Stomach (tissue), 9 donors: ENCODE results near the gene SEL1L2. TPM values are rescaled to one million over a fixed set of nuclear protein-coding genes. Genes with fewer than 3 reads are reported as not detected.
"Not testable (repeated sequence)": the region's sequence is repeated elsewhere in the genome, so short reads cannot be mapped to it uniquely, and the experiment has no call there.

Experiments
- DNase-seq, 2 donors: peaks; one replicate each; pipeline versions ENCODE4 v3.0.0 to v3.0.0-alpha.2; 2013 to 2019
- H3K27ac ChIP-seq, 5 donors: fragments of 200-600 bp in 4 of 5; sonication (generic) in 4 of 5; one replicate each; pipeline ENCODE4 v1.5.1; 2013 to 2019; ENCODE audit warnings: mild to moderate bottlenecking in 1 of 5, moderate library complexity in 1 of 5
- H3K27me3 ChIP-seq, 3 donors: fragments of 200-600 bp; sonication (generic); one replicate each; pipeline ENCODE4 v1.5.1; 2017 to 2019; ENCODE audit warnings: mixed run types in 1 of 3
- H3K36me3 ChIP-seq, 4 donors: fragments of 200-600 bp; sonication (generic); 1 replicate in 3 of 4; 2 replicates in 1 of 4; pipeline ENCODE4 v1.5.1; 2016 to 2019
- H3K4me1 ChIP-seq, 4 donors: fragments of 200-600 bp; sonication (generic); one replicate each; pipeline ENCODE4 v1.5.1; 2016 to 2019
- H3K4me3 ChIP-seq, 4 donors: fragments of 200-600 bp; sonication (generic) in 3 of 4; one replicate each; pipeline ENCODE4 v1.5.1; 2016 to 2019; ENCODE audit warnings: mild to moderate bottlenecking in 1 of 4
- H3K9me3 ChIP-seq, 4 donors: fragments of 200-600 bp; sonication (generic); one replicate each; pipeline ENCODE4 v1.5.1; 2016 to 2019
- EP300 ChIP-seq: sonication (generic); formaldehyde crosslinking; IDR thresholded peaks from one replicate; pipeline ENCODE4 v1.6.1; 2017; ENCODE audit warnings: antibody characterized with exemption
- POLR2A ChIP-seq, 4 donors: fragments of 450-650 bp; IDR thresholded peaks; one replicate each; pipeline ENCODE4 v1.6.1; 2016; ENCODE audit warnings: antibody characterized with exemption in 4 of 4, control low read depth in 2 of 4, mild to moderate bottlenecking in 1 of 4, moderate library complexity in 1 of 4
- POLR2AphosphoS5 ChIP-seq, 3 donors: sonication (generic); formaldehyde crosslinking; IDR thresholded peaks; one replicate each; pipeline ENCODE4 v1.6.1; 2016; ENCODE audit warnings: antibody characterized with exemption in 3 of 3
- WGBS, 5 donors: extraction: QIAGEN DNeasy Blood & Tissue Kit in 3 of 5; methylation state at CpG; one replicate each; pipeline versions ENCODE4 v1.1.5 to v1.1.7; 2013 to 2018; 5-methylcytosine and 5-hydroxymethylcytosine counted together
- intact Hi-C: fragments of 100-400 bp; cut with DNase I; formaldehyde crosslinking; loops from one replicate; pipeline ENCODE4 v1.15.1; 2023; ENCODE audit warnings: low total_unique reads
- polyA plus RNA-seq, 3 donors: library from polyadenylated mRNA; stranded (reverse); fragments of 200-250 nt; gene quantifications; one replicate each; pipeline ENCODE4 v1.2.3, GENCODE V29; 2013
- total RNA-seq, 5 donors: library from RNA; depleted of rRNA; stranded (reverse); fragments of >200 nt; gene quantifications; one replicate each; pipeline versions ENCODE4 v1.1.0 to v1.2.3, GENCODE V29; 2014 to 2016
- TF ChIP-seq, protein P1 (sequence below), 7 experiments: fragments of 450-650 bp in 4 of 7; fragments of 200-600 bp in 3 of 7; sonication (generic) in 3 of 7; IDR thresholded peaks; one replicate each; pipeline ENCODE4 v1.5.1; 2016 to 2019; ENCODE audit warnings: antibody characterized with exemption in 7 of 7, control low read depth in 2 of 7, mild to moderate bottlenecking in 1 of 7
- donor health status: healthy with polysubstance abuse.
- donor health status: Bipolar disorder and iron deficiency.
- donor health status: healthy.

The SEL1L2 gene
- total and polyA plus RNA-seq, 8 donors, result 2.2 TPM; not detected in 7

GRCh38 chr20:13996265-13996664, 5.9 kb upstream of the SEL1L2 start:
- H3K4me1 ChIP-seq, result peaks cover 3 to 36% (median 22%) of the 10 kb centered on the region in 4 donors
- WGBS, 5 donors, result 4 to 10% (median 5%) methylated on average over 13 of the region's 13 CpGs
- no peaks in the 10 kb centered on the region for H3K36me3 ChIP-seq
- intact Hi-C loops, result no loop called here
- peak overlapping the region; percentile 74 to 90 (median 81) for H3K4me3 ChIP-seq
- H3K27me3 ChIP-seq, result peaks cover 0 to 15% (median 0%) of the 10 kb centered on the region in 3 donors
- TF ChIP-seq, protein P1, sequence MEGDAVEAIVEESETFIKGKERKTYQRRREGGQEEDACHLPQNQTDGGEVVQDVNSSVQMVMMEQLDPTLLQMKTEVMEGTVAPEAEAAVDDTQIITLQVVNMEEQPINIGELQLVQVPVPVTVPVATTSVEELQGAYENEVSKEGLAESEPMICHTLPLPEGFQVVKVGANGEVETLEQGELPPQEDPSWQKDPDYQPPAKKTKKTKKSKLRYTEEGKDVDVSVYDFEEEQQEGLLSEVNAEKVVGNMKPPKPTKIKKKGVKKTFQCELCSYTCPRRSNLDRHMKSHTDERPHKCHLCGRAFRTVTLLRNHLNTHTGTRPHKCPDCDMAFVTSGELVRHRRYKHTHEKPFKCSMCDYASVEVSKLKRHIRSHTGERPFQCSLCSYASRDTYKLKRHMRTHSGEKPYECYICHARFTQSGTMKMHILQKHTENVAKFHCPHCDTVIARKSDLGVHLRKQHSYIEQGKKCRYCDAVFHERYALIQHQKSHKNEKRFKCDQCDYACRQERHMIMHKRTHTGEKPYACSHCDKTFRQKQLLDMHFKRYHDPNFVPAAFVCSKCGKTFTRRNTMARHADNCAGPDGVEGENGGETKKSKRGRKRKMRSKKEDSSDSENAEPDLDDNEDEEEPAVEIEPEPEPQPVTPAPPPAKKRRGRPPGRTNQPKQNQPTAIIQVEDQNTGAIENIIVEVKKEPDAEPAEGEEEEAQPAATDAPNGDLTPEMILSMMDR (IDR thresholded peaks at IDR 0.05), result no peak
- no peak for TF ChIP-seq POLR2AphosphoS5 (IDR thresholded peaks at IDR 0.05)
- no peak for TF ChIP-seq EP300
- no peak for TF ChIP-seq POLR2A (IDR thresholded peaks at IDR 0.05)
- H3K9me3 ChIP-seq, result peaks cover 5 to 28% (median 11%) of the 10 kb centered on the region in 4 donors
- DNase-seq, result no peak
- peak overlapping the region; percentile 76 to 91 (median 84) for H3K27ac ChIP-seq

- H3K27me3 ChIP-seq, result peaks cover 0 to 15% (median 0%) of the 10 kb centered on the region in 3 donors
- no peaks in the 10 kb centered on the region for H3K36me3 ChIP-seq
- peak; percentile 70 to 90 for DNase-seq
- peaks cover 3 to 36% (median 22%) of the 10 kb centered on the region in 4 donors for H3K4me1 ChIP-seq
- WGBS, 5 donors, result 0 to 2% (median 1%) methylated on average over 22 to 52 of the region's 52 CpGs
- intact Hi-C loops, result no loop called here
- peak overlapping the region; percentile 76 to 91 (median 84) for H3K27ac ChIP-seq
- TF ChIP-seq POLR2AphosphoS5 (IDR thresholded peaks at IDR 0.05) (peak in 1 of 3 donors; percentile 9), EP300 (no peak)
- peak overlapping the region; percentile 74 to 90 (median 81) for H3K4me3 ChIP-seq
- H3K9me3 ChIP-seq, result peaks cover 5 to 28% (median 11%) of the 10 kb centered on the region in 4 donors
Measured at GRCh38 chr20:13995841-13996240, 5.4 kb upstream of the SEL1L2 start.

DNA sequence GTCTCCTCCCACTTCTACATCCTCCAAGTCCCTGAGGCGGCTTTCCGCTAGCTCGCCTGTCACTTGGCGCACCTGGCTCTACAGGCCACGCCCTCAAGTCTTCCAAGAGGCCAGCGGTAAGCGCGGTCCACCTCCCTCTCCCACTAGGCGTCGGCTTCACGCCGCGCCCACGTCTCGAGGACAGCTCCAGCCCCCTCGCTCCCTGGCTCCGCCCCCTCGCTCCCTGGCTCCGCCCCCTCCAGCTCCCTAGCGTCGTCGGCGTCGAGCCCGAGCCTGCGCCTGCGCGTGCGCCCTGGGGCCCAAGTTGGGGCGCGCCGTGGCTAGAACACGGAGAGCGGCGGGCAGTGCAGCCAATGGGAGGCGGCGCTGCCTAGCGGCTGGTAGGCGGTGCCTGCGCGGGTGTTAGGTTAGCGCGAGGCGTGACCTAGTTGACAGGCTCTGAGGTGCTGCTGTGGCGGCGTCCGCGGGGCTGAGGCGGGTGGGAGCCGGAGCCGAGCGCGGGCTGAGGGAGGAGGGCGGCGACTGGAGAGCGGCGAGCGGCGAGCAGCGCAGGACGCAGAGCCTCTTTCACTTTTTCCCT, 4.8 kb upstream of the SEL1L2 start, which contains the start of gene MACROD2:
Gene MACROD2, plus strand, starts transcription at position 431 of the 580 bp plus-strand sequence.
- Histone ChIP-seq H3K36me3 (no peaks in the 10 kb centered on the region), H3K4me3 (peak within 1 kb of the TSS; percentile 74 to 90 (median 81)), H3K27ac (peak within 1 kb of the TSS; percentile 76 to 91 (median 84)), H3K4me1 (peaks cover 3 to 36% (median 22%) of the 10 kb centered on the region in 4 donors), H3K27me3 (peaks cover 0 to 15% (median 0%) of the 10 kb centered on the region in 3 donors), H3K9me3 (peaks cover 5 to 28% (median 11%) of the 10 kb centered on the region in 4 donors)
- WGBS, 5 donors, result 2 to 5% (median 4%) methylated on average over 41 to 61 of the region's 61 CpGs
- peak; percentile 98 to 99 for DNase-seq
- intact Hi-C loops, result no loop called here
- TF ChIP-seq POLR2A (IDR thresholded peaks at IDR 0.05) (peak in 1 of 4 donors; percentile 49), POLR2AphosphoS5 (IDR thresholded peaks at IDR 0.05) (peak; percentile 68 to 90 (median 86)), EP300 (no peak)
- TF ChIP-seq, protein P1 (IDR thresholded peaks at IDR 0.05), result peak in 2 of 7 experiments; percentile 12 to 16

DNA sequence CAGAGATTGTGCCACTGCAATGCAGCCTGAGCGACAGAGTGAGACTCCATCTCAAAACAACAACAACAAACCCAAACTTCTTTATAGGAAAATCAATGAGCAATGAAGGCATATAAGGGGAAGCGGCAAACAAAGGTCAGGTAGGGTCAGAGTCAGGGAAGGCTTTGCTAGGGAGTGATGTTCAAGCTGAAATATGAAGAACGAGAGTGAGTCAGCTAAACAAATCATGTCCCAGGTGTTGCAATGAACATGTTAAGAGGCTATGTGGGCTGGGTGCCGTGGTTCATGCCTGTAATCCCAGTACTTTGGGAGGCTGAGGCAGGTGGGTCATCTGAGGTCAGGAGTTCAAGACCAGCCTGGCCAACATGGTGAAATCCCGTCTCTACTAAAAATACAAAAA, 1.5 kb upstream of the SEL1L2 start:
- H3K36me3 ChIP-seq, intact Hi-C loops, H3K27ac ChIP-seq, DNase-seq, H3K4me3 ChIP-seq: not testable (repeated sequence)
- H3K4me1 ChIP-seq, result peaks cover 0 to 24% (median 17%) of the 10 kb centered on the region in 4 donors
- H3K27me3 ChIP-seq, result peaks cover 0 to 15% (median 0%) of the 10 kb centered on the region in 3 donors
- H3K9me3 ChIP-seq, result peaks cover 5 to 28% (median 11%) of the 10 kb centered on the region in 4 donors
- WGBS, 5 donors, result 92 to 95% (median 94%) methylated on average over 5 of the region's 5 CpGs

- TF ChIP-seq EP300 (no peak), POLR2AphosphoS5 (IDR thresholded peaks at IDR 0.05) (no peak), POLR2A (IDR thresholded peaks at IDR 0.05) (no peak)
- TF ChIP-seq, protein P1 (IDR thresholded peaks at IDR 0.05), result no peak
- peaks cover 5 to 28% (median 11%) of the 10 kb centered on the region in 4 donors for H3K9me3 ChIP-seq
- no peaks in the 10 kb centered on the region for H3K36me3 ChIP-seq
- H3K27me3 ChIP-seq, result peaks cover 0 to 14% (median 0%) of the 10 kb centered on the region in 3 donors
- no peak overlapping the region for H3K27ac ChIP-seq
- no peak overlapping the region for H3K4me3 ChIP-seq
- peaks cover 0 to 18% (median 12%) of the 10 kb centered on the region in 4 donors for H3K4me1 ChIP-seq
- 81 to 96% (median 88%) methylated on average over 1 of the region's 1 CpG for WGBS, 5 donors
- no peak for DNase-seq
- intact Hi-C loops, result no loop called here
Measured at GRCh38 chr20:13991311-13991710, 897 bp upstream of the SEL1L2 start.
